PFSK-1 (cell line): ENCODE measurements around the gene KHDRBS1.

Experiments
- POLR2AphosphoS5 ChIP-seq: IDR thresholded peaks from 2 replicates; pipeline ENCODE4 v1.6.1; 2012; ENCODE audit warnings: low read depth, mild to moderate bottlenecking, control low read depth, low read length, moderate library complexity
- REST ChIP-seq, 2 experiments: IDR thresholded peaks; 2 replicates each; pipeline versions ENCODE4 v1.6.1 to v1.8.0; 2011 to 2012; ENCODE audit warnings: low read depth in 2 of 2, low read length in 2 of 2, control low read depth in 1 of 2, inconsistent platforms in 1 of 2, mild to moderate bottlenecking in 1 of 2, moderate library complexity in 1 of 2; ENCODE audit not compliant: insufficient read depth in 1 of 2

- TF ChIP-seq REST (IDR thresholded peaks at IDR 0.05; ENCODE audit: insufficient read depth in 1 of 2, low read depth in 2 of 2, low read length in 2 of 2) (no peak), POLR2AphosphoS5 (no peak)
These were observed 3.4 kb upstream of the KHDRBS1 start for GRCh38 chr1:32010246-32010645.
